Stimulated activated CD4-positive, alpha-beta T cell treated with anti-CD3 and anti-CD28 coated beads, TNF-alpha, amount 100 ng/mL, for 24 hours (primary cell): Measurements from ENCODE around the gene PLAAT1.
A peak's percentile ranks its signal among the peaks of the same experiment; 100 is the strongest.

Experiments used
- DNase-seq, 3 experiments: peaks; one replicate each; pipeline ENCODE4 v3.0.0-alpha.2; 2020; ENCODE audit warnings: low read depth in 3 of 3

PLAAT1 gene

DNA sequence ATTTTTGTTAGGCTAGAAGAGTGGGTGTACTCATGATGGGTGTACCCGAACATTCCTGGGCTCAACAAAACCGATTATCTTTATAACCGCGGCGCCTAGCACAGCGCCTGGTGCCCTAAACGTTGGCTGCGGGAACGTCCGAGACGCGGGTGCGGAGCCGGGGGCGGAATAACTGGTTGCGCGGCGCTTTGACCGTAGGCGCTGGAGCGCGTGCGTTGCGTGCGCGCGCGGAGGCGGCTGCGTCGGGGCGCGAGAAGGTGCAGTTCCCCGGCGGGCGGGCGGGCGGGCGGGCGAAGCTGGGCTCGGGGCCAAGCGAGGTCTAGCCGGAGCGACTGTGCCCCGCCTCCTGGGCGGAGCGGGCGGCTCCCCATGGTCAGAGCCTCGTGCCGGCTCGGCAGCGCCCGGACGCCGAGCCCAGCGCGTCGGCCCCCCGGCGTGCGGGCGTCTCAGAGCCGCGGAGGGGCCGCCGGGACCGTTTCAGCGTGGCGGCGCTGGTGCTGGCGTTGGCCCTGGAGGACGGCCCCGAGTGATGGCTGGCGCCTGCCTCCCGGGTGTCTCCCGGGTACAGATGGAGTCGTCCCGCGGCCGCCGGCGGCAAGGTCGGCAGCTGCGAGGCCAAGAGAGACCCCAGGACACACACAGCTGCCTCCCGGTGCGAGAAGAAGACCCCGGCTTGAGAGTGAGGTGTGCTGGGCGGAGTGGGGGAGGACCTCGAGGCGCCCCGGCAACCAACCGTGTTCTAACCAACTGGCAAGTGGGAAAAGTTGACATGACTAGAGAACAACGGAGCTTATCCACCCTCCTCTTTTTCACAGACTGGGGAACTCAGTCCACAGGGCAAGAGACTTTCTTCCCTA, at the start of gene PLAAT1:
Gene PLAAT1 (plus strand): TSS at position 373 of the 857 bp plus-strand sequence. CDS start 14,429 bp downstream, outside the sequence.
- DNase-seq: peak in 1 of 3 experiments; percentile 38

DNA sequence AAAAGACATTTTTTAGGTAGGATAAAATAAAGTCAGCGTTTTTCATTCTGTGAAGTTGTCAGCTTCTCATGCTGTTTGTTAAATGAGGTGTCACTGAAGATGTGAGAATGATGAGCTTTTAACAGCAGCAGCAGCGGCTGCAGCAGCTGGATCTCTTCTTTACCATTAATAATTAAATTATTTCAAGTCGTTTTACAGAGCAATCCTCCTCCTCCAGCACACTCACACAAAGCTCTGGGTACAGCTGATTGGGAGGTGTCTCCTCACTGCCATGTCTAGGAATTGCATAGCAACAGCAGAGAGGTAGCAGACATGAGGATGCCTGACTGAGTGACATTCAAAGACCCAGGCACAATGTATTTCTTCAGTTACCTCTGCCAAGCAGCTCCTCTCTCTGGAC, 46.7 kb upstream of the PLAAT1 start:
- no peak for DNase-seq

DNA sequence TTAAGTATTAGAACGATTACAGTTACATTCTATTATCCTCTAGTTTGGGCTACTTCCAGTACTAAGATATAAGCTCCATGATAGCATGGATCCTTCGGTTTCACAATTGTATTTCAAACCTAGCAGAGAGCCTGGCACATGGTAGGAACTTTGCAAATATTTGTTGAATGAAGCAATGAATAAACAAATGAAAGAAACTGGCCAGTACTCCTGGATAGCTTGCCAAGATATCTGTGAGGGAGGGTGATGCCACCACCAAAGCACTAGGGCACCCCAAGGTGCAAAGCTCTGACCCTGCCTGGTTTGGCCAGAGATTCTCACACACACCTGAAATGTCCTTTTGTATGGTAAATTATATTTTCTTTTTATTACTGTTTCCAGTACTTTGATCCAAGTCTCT, 44.3 kb upstream of the PLAAT1 start:
- DNase-seq: no peak

DNA sequence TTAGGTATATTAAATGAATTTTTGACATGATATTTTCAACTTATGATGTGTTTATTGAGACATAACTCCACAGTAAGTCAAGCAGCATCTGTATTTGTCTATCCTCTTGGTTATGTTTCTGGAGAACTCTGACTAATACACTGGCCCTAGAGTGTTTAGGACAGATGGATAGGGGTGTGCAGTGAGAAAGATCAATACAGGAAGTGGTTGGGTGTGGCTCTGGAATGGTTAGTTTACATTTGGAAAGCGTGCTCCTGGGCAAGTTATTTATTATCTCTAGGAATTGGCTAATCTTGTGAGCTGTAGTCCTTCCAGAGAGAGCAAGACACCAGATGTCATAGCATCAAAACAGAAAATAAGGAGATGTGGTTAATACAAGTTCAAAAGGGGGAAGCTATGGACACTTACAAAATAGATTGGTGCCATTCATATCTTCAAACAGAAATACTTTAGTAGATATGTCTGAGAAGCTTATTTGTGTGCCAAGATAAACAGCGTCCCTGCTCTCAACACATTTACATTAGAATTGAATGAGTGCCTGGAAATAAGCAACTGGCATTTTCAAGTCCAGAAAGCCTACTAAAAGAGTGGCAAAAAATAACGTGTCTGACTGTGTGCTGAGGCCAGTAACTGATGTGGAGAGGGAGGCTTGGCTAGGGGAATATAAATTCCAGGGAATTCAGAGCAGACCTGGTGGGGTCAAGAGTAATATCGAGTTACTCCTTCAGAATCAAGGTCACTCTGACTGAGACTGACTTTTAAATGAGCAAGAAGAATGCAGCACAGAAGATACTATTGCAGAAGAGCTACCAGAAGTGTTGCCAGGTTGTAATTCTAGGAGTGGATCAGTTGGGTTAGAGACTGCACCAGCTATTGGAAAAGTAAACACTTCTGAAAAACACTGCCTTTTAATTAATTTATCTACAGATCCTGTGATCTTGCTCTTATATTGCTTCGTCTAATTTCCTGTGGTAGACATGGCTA, 33.4 kb upstream of the PLAAT1 start:
- no peak for DNase-seq

DNA sequence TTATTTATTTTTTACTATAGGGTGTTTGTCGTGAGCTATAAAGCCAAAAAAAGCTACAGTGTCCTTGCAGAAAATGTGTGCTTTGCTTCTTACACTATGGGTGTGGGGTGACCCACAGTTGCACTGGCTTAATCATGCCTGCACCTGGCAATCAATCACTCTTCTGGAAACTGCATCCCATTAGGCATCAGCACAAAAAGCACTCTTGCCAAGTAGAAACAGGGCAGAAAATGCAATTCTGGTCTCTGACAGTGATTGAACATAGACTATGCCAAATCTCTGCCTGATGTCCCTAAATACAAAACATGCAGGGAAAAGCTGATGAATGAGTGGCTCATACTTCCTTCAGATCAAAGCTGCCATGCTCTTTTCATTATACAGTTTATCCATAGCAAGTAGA, 30.4 kb upstream of the PLAAT1 start:
- DNase-seq: no peak

GRCh38 chr3:193211173-193211572, 29.8 kb upstream of the PLAAT1 start:
- no peak for DNase-seq

- no peak for DNase-seq
Observed at GRCh38 chr3:193211984-193212383, 29.0 kb upstream of the PLAAT1 start.

DNA sequence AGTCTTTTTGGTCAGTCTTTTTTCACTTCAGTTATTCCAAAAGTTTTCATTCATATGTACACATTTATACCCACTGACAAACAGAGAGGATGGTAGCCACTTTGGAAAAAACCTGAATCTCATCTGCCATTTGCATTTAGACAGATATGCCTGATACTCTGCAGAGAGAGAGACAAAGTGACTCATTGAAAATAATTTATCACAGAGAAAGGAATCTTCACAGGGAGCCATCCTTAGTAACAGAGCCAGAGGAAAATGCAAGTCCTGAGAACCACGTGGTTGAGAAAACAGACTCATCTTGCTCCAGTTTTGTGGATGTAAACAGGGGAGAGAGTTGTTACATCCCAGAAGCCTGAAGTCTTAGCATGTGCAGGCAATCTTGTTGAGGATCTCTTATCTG, 28.2 kb upstream of the PLAAT1 start:
- DNase-seq: no peak

DNA sequence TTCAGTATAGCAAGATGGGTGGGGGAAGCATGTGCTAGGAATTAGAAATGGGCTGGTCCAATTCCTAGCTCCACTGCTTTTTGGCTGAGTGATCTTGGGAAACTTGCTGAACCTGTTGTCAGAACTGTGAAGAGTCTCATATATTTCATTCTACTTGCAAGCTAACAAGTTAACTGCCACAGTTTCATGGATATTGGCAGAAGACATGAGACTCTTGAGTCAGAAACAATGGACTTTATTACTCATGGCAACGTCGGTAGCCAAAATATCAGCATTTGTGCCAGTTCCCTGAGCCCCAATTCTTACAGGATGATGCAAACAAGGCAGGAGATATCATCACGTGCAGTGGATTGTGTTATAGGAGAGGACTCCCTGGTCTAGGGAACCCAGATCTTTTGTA, 26.6 kb upstream of the PLAAT1 start:
- DNase-seq: no peak

DNA sequence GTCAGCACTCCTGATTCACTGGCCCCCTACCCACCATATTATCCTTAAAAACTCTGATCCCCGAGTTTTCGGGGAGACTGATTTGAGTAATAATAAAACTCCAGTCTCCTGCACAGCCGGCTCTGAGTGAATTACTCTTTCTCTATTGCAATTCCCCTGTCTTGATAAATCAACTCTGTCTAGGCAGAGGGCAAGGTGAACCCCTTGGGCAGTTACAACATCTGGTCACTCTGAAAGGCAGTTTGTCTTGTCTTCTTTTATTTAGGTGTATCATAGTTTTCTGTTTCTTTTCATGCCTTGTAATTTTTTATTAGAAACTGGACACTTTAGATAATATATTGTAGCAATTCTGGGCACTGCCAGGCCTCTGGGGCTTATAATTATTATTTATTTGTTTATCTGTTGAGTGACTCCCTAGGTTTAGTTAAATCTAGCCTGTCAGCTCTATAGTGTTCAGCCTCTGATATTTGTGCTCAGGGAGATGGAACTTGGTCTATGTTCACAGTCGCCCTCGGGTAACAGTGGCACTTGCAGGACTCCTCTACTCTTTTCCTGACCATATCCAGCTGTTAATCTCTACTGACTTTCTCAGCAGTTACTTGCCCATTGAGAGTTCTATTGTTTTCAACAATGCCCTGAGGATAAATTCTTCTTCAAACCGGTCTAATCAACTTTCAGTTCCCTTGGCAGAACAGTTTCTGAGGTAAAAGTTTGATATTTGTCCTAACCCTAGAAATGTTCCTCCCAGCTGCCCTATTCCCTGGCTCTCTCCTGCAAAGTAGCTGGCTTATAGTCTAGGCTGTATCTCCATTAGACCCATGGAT, 15.5 kb upstream of the PLAAT1 start:
- DNase-seq: no peak

- DNase-seq: no peak
Observed at GRCh38 chr3:193228206-193228605, 12.8 kb upstream of the PLAAT1 start.

DNA sequence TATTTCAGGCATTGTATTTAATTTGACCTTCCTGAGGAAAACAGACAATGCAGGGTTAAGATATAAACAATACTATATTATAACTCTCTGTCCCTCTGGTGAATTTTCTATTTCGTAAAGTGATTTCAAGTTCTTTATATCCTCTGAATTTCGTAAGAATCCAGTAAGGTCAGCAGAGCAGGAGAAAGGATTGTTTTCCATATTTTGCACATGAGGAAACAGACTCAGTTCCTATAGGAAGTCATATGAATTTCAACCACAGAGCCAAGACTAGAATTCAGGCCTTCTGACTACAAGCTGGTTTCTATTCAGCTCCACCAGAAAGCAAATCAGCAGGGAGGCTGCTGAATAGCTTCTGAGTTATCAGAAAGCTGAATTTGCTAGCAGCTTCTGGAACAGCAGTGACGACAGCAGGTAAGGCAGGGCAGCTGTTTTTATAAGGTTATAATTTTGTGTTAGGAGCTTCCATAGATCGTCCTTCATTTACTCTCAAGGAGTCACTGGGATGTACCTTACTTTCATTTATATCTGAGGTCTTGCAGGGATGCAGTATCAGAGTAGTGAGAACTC, 11.1 kb upstream of the PLAAT1 start:
- no peak for DNase-seq

DNA sequence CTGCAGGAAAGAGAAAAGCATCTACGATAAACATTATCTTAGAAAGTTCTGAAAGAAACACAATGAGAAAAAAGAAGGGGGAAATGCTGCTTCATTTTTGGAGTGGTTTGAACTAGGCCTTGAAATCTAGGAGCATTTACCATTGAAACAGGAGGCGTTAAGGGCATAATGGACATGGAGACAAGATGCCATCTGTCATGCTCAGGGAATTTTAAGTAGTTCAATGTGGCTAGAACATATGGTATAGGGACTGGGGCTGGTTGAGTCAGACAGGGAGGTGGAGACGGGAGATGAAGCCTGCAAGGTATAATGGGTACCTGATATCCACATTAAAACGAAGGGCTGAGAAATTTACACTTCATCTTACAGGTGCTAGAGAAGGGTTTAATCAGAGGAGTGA, 10.4 kb upstream of the PLAAT1 start:
- no peak for DNase-seq

DNA sequence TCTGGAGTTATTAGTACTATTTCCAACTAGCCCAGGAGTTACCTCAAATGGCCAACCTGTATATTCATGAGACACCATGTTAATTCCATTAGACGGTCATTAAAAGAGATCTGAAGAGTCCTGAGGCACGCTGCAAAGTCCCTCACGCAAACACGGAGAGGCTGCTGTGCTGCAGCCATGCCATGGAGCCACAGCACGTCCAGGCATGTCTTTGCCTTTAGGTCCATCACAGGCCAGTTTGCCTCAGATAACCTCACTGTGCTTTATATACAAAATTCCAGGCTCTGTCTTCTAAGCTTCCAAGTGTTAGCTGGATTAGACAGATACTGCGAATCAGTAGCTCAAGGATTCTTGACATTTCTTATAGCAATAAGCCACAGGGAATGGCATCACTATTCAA, 9.8 kb upstream of the PLAAT1 start:
- DNase-seq: no peak

- DNase-seq: no peak
Observed at GRCh38 chr3:193236599-193236998, 4.4 kb upstream of the PLAAT1 start.

- no peak for DNase-seq
Observed at GRCh38 chr3:193237030-193237429, 4.0 kb upstream of the PLAAT1 start.

- no peak for DNase-seq
Observed at GRCh38 chr3:193240436-193240849, 579 bp upstream of the PLAAT1 start.

DNA sequence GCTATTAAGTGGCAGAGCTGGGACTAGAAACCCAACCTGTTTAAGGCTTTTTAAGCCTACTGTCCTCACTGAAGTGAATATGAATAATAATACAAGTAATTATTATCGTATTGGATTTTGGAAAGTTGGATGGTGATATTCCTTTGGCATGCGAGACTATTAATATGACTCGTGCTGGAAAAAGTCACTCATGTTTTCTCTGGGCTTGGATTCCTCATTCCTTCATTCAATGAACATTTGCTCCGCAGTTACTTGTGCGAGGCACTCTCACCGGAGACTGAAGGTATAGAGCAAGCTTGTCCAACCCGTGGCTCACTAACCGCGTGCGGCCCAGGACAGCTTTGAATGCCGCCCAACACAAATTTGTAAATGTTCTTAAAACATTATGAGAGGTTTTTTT, 694 bp downstream of the PLAAT1 start:
- no peak for DNase-seq

- DNase-seq: no peak
Observed at GRCh38 chr3:193243571-193243970, 2.5 kb downstream of the PLAAT1 start.

DNA sequence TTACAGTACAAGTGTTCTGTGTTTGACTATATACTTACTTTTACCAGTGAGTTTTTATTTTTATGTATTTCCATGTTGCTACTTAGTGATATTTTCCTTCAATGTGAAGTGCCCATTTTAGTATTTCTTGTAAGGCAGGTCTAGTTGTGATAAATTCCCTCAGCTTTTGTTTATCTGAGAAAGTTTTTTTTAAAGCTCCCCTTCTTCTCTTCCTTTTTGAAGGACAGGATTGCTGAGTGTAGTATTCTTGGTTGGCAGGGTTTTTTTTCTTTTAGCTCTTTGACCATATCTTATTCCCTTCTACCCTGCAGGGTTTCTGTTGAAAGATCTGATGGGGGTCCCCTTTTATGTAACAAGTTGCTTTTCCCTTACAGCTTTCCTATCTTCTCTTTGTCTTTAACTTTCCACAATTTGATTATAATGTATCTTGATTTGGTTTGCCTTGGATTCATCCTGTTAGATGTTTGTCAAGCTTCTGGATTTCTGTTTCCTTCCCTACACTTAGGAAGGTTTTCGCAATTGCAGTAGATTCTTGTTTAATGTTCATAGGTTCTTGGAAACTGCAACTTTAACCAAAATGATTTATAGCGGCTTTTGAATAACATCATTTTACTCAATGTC, 7.9 kb downstream of the PLAAT1 start:
- DNase-seq: no peak

DNA sequence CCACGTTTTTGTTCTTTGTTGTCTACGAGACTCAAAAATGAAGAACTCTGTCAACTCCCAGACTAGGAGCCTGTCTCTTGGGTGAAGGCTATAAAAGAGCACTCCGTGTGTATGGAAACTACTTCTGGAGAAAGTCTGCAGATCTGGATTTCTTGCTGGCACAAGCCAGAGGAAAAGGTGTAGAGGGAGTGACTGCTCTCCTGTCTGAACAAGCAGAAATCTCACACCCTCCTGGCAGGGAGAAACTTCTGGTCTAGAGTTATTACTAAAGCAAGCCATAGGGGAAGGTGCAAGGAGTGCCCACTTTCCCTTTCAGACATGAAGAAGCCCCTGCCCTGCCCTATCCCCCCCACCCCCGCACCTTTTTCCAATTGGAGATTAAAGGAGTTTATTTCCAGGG, 9.5 kb downstream of the PLAAT1 start:
- no peak for DNase-seq
